ENCODE data around the gene STARD9.
A peak's percentile ranks its signal among the peaks of the same experiment; 100 is the strongest.

Gene STARD9

GRCh38 chr15:42694398-42694797, 119.0 kb downstream of the STARD9 start:
- no peak for DNase-seq (ENCODE audit: low read depth)

GRCh38 chr15:42695527-42696071, 120.2 kb downstream of the STARD9 start:
- DNase-seq (ENCODE audit: low read depth) = no peak

- DNase-seq (ENCODE audit: low read depth) = no peak
These were observed 121.2 kb downstream of the STARD9 start for GRCh38 chr15:42696626-42697025.

- peak; percentile 32 for DNase-seq (ENCODE audit: low read depth)
These were observed 129.1 kb downstream of the STARD9 start for GRCh38 chr15:42704492-42704926.

- DNase-seq (ENCODE audit: low read depth) = no peak
These were observed 129.9 kb downstream of the STARD9 start for GRCh38 chr15:42705336-42705735.

- DNase-seq (ENCODE audit: low read depth) = no peak
These were observed 131.7 kb downstream of the STARD9 start for GRCh38 chr15:42707068-42707467.

GRCh38 chr15:42707873-42708544, 132.6 kb downstream of the STARD9 start:
- DNase-seq (ENCODE audit: low read depth) = no peak

- DNase-seq (ENCODE audit: low read depth) = no peak
These were observed 135.3 kb downstream of the STARD9 start for GRCh38 chr15:42710662-42711061.

GRCh38 chr15:42711746-42712145, 136.3 kb downstream of the STARD9 start:
- no peak for DNase-seq (ENCODE audit: low read depth)

GRCh38 chr15:42712584-42712983, 137.2 kb downstream of the STARD9 start:
- DNase-seq (ENCODE audit: low read depth) = no peak

GRCh38 chr15:42716125-42716524, 140.7 kb downstream of the STARD9 start:
- DNase-seq (ENCODE audit: low read depth) = no peak

- DNase-seq (ENCODE audit: low read depth) = no peak
These were observed 141.2 kb downstream of the STARD9 start for GRCh38 chr15:42716626-42717025.

GRCh38 chr15:42719043-42719442, 143.6 kb downstream of the STARD9 start:
- DNase-seq (ENCODE audit: low read depth) = no peak

GRCh38 chr15:42720071-42720470, 144.7 kb downstream of the STARD9 start:
- DNase-seq (ENCODE audit: low read depth) = no peak

GRCh38 chr15:42721016-42721415, 145.6 kb downstream of the STARD9 start:
- DNase-seq (ENCODE audit: low read depth) = no peak

GRCh38 chr15:42721916-42722315, 146.5 kb downstream of the STARD9 start:
- DNase-seq (ENCODE audit: low read depth) = no peak

GRCh38 chr15:42723068-42723467, 147.7 kb downstream of the STARD9 start:
- no peak for DNase-seq (ENCODE audit: low read depth)

GRCh38 chr15:42724276-42724675, 148.9 kb downstream of the STARD9 start:
- no peak for DNase-seq (ENCODE audit: low read depth)

GRCh38 chr15:42725331-42725903, 150.0 kb downstream of the STARD9 start:
- no peak for DNase-seq (ENCODE audit: low read depth)

GRCh38 chr15:42726114-42726513, 150.7 kb downstream of the STARD9 start:
- no peak for DNase-seq (ENCODE audit: low read depth)

GRCh38 chr15:42727750-42728381, 152.5 kb downstream of the STARD9 start:
- no peak for DNase-seq (ENCODE audit: low read depth)

GRCh38 chr15:42728560-42728959, 153.2 kb downstream of the STARD9 start:
- DNase-seq (ENCODE audit: low read depth) = no peak

GRCh38 chr15:42728972-42729371, 153.6 kb downstream of the STARD9 start:
- no peak for DNase-seq (ENCODE audit: low read depth)

All from stimulated activated CD8-positive, alpha-beta memory T cell treated with anti-CD3 and anti-CD28 coated beads, Interleukin-12 subunit alpha, Interleukin-12 subunit beta, amount 100 ng/mL, for 1 hour (primary cell).